ENCODE measurements around the gene KBTBD12. TPM values are rescaled to one million over a fixed set of nuclear protein-coding genes. Genes with fewer than 3 reads are reported as not detected.

The KBTBD12 gene
- total RNA-seq, 3 donors from 2014 or later = 0.32 to 0.73 TPM; not detected in 1

DNA sequence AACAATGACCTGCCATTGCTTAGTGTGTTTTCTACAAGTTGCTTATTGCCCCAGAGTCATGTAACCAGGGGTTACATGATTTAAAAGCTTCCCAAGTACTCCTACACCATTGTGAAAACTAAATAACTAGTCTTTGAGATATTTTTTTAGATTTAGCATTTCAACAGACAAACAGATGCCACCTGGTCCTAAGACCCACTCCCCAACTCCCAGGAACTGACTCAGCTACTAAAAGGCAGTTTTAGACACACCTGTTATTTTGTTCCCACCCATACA lies 28.1 kb upstream of the KBTBD12 start:
- Histone ChIP-seq H3K27ac (no peak overlapping the region), H3K4me3 (no peak overlapping the region), H3K9me3 (peaks cover 0 to 7% of the 10 kb centered on the region in 2 donors), H3K36me3 (no peaks in the 10 kb centered on the region), H3K27me3 (no peaks in the 10 kb centered on the region), H3K4me1 (no peaks in the 10 kb centered on the region)
- TF ChIP-seq POLR2A (IDR thresholded peaks at IDR 0.05) (no peak), CTCF (IDR thresholded peaks at IDR 0.05) (no peak), POLR2AphosphoS5 (IDR thresholded peaks at IDR 0.05) (no peak)
- intact Hi-C loops (cut with DNase I; ENCODE audit: low total_unique reads) = loop anchor here (5.0 kb wide), 1 partner anchor 300 kb away; no protein-coding TSS in a partner anchor
- no peak for DNase-seq (ENCODE audit: low spot score in 2 of 2)

DNA sequence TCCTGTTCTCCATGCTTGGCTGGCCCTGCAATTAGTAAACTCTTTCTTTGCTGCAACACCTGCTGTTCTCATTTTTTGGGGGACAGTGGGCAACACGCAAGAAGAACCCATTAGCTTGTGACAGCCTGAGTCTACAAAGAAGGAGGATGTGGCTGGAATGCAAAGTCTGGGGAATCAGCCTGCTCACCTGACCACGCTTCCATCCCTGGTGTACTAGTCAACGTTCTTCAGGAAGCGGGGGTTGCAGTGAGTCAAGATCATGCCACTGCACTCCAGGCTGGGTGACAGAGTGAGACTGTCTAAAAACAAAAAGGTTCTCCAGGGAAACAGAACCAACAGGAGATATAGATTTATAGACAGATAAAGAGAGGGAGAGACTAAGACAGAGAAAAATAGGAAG lies 27.7 kb upstream of the KBTBD12 start:
- no peak overlapping the region for H3K4me3 ChIP-seq

DNA sequence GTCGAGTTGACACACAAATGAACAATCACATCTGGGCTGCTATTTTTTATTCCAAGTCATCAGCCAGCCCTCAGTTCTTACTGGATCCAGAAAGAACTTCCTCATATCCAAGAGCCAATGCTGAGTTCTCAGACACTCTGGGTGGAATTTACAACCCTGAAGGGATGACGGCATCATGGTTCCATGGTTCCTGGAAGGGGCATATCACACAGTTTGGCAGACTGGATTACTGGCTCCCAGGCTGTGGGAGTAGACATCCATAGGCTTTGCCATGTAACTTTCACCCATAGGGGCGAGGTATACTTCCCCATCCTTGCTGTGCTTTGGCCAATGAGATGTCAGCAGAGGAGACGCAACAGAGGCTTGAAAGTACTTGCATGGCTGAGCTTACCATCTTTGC lies 26.9 kb upstream of the KBTBD12 start:
- no peaks in the 10 kb centered on the region for H3K36me3 ChIP-seq
- intact Hi-C loops (cut with DNase I; ENCODE audit: low total_unique reads) = loop anchor here (5.0 kb wide), 1 partner anchor 301 kb away; no protein-coding TSS in a partner anchor

More for the DNA sequence above, 27.7 kb upstream of the KBTBD12 start:
- no peaks in the 10 kb centered on the region for H3K27me3 ChIP-seq
- no peak for DNase-seq (ENCODE audit: low spot score in 2 of 2)
- H3K36me3 ChIP-seq = no peaks in the 10 kb centered on the region
- intact Hi-C loops (cut with DNase I; ENCODE audit: low total_unique reads) = loop anchor here (5.0 kb wide), 1 partner anchor 300 kb away; no protein-coding TSS in a partner anchor
- no peak for TF ChIP-seq POLR2A (IDR thresholded peaks at IDR 0.05)
- H3K9me3 ChIP-seq = peaks cover 0 to 7% of the 10 kb centered on the region in 2 donors
- H3K27ac ChIP-seq = no peak overlapping the region
- no peaks in the 10 kb centered on the region for H3K4me1 ChIP-seq

DNA sequence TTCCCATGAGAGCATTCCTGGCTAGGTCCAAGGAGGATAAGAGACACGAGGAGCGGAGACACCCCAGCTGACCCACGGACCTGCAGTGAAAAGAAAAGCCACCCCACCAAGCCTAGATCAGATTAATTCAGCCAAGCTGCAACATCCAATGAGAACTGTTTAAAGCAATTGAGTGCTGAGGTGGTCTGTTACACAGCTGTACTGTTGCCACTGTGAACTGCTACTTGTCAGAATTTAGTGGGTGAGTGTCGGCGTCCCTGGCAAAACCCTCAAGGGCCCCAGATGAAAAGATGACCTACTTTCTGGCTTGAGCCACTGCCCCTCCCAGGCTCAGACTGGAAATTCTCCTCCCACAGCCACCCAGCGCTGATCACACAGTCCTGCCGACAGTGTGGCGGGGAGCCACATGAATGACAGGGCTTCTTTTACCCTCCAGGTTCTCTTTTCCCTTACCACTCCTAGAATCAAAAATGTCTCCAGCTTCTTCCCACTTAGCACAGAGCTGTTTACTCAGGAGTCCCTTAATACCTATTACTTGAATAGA lies 26.4 kb upstream of the KBTBD12 start:
- Histone ChIP-seq H3K27ac (no peak overlapping the region), H3K27me3 (no peaks in the 10 kb centered on the region), H3K36me3 (no peaks in the 10 kb centered on the region), H3K4me3 (no peak overlapping the region), H3K9me3 (peaks cover 0 to 7% of the 10 kb centered on the region in 2 donors), H3K4me1 (no peaks in the 10 kb centered on the region)
- intact Hi-C loops (cut with DNase I; ENCODE audit: low total_unique reads) = loop anchor here (5.0 kb wide), 1 partner anchor 301 kb away; no protein-coding TSS in a partner anchor
- no peak for DNase-seq (ENCODE audit: low spot score in 2 of 2)
- TF ChIP-seq POLR2A (IDR thresholded peaks at IDR 0.05) = no peak
- no peak for TF ChIP-seq POLR2AphosphoS5 (IDR thresholded peaks at IDR 0.05)
- TF ChIP-seq CTCF (IDR thresholded peaks at IDR 0.05) = no peak

More for the DNA sequence above, 26.9 kb upstream of the KBTBD12 start:
- H3K4me1 ChIP-seq = no peaks in the 10 kb centered on the region
- no peaks in the 10 kb centered on the region for H3K27me3 ChIP-seq
- no peak for DNase-seq (ENCODE audit: low spot score in 2 of 2)
- no peak overlapping the region for H3K4me3 ChIP-seq
- TF ChIP-seq CTCF (IDR thresholded peaks at IDR 0.05) (no peak), POLR2A (IDR thresholded peaks at IDR 0.05) (no peak), POLR2AphosphoS5 (IDR thresholded peaks at IDR 0.05) (no peak)
- H3K27ac ChIP-seq = no peak overlapping the region
- peaks cover 0 to 7% of the 10 kb centered on the region in 2 donors for H3K9me3 ChIP-seq

DNA sequence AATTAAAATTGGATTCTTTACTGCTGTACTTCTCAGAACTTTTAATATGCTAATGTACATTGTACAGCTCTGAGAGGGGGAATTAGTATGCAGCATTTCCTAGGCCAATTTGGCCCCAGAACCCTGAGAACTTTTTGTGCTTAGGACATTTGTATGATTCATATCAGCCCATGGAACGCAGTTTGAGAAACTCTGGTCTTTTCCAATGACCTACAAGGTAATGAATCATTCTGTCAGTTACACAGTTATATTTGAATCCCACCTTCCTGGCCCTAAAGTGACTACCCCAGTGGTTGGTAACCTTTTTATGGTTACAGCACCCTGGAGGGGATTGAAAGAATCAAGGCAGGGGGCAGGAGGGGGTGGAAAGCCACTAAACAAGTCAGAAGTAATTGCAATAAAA lies 25.6 kb upstream of the KBTBD12 start:
- Histone ChIP-seq H3K36me3 (no peaks in the 10 kb centered on the region), H3K27ac (no peak overlapping the region), H3K4me3 (no peak overlapping the region), H3K27me3 (no peaks in the 10 kb centered on the region), H3K9me3 (peaks cover 0 to 7% of the 10 kb centered on the region in 2 donors), H3K4me1 (no peaks in the 10 kb centered on the region)
- intact Hi-C loops (cut with DNase I; ENCODE audit: low total_unique reads) = loop anchor here (5.0 kb wide), 1 partner anchor 302 kb away; no protein-coding TSS in a partner anchor
- TF ChIP-seq CTCF (IDR thresholded peaks at IDR 0.05) = no peak
- no peak for TF ChIP-seq POLR2A (IDR thresholded peaks at IDR 0.05)
- no peak for TF ChIP-seq POLR2AphosphoS5 (IDR thresholded peaks at IDR 0.05)
- no peak for DNase-seq (ENCODE audit: low spot score in 2 of 2)
